NCI-H2081 (cell line): ENCODE results near the gene RNF44.
A peak's percentile ranks its signal among the peaks of the same experiment; 100 is the strongest.
"Not testable (repeated sequence)": the region's sequence is repeated elsewhere in the genome, so short reads cannot be mapped to it uniquely, and the experiment has no call there.

Source experiments
- DNase-seq, 2 experiments: peaks; one replicate each; lab custom pipeline; 2025; lab: John Stamatoyannopoulos, UW

Gene RNF44

DNA sequence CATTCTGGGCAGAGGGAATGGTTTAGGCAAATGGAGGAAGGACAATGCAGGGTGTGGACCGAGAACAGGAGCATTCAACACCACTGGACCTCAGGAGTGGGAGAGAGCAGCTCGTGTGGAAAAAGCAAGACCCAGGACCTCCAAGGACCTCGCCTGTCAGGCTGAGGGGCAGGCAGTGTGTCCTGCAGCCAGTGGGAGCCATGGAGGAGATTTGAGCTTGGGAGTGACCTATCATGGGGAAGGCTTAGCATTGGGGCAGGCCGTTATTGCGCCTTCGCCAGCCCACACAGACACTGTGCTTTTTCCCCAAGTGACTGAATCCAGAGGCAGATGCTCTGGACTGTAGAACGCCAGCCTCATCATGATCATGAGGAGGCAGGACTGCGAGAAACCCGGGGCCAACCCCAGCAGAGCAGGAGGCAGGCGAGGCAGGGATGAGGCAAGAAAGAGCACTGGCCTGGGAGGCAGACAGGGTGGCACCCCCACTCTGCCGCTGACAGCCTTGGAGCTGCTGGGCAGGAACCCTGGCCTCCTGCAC lies 15.2 kb upstream of the RNF44 start:
- no peak for DNase-seq

DNA sequence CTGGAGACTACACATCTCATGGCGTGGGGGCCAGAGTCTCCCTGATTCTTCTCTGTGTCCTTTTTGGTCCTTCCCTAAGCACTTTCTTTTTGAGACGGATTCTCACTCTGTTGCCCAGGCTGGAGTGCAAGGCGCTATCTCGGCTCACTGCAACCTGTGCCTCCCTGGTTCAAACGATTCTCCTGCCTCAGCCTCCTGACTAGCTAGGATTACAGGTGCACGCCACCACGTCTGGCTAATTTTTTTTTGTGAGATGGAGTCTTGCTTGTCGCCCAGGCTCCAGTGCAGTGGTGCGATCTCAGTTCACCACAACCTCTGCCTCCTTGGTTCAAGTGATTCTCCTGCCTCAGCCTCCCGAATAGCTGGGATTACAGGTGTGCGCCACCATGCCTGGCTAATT lies 13.7 kb upstream of the RNF44 start:
- not testable (repeated sequence) for DNase-seq

GRCh38 chr5:176550275-176550831 lies 13.2 kb upstream of the RNF44 start:
- no peak for DNase-seq

GRCh38 chr5:176549871-176550270 lies 12.7 kb upstream of the RNF44 start:
- no peak for DNase-seq

- no peak for DNase-seq
Measured at GRCh38 chr5:176548967-176549444, 11.8 kb upstream of the RNF44 start, which contains the start of gene CDHR2. Gene CDHR2 (plus strand): TSS chr5:176549342. CDS start chr5:176565353, 16,011 bp downstream.

GRCh38 chr5:176547802-176548201 lies 10.6 kb upstream of the RNF44 start:
- DNase-seq = peak in 1 of 2 experiments; percentile 22

DNA sequence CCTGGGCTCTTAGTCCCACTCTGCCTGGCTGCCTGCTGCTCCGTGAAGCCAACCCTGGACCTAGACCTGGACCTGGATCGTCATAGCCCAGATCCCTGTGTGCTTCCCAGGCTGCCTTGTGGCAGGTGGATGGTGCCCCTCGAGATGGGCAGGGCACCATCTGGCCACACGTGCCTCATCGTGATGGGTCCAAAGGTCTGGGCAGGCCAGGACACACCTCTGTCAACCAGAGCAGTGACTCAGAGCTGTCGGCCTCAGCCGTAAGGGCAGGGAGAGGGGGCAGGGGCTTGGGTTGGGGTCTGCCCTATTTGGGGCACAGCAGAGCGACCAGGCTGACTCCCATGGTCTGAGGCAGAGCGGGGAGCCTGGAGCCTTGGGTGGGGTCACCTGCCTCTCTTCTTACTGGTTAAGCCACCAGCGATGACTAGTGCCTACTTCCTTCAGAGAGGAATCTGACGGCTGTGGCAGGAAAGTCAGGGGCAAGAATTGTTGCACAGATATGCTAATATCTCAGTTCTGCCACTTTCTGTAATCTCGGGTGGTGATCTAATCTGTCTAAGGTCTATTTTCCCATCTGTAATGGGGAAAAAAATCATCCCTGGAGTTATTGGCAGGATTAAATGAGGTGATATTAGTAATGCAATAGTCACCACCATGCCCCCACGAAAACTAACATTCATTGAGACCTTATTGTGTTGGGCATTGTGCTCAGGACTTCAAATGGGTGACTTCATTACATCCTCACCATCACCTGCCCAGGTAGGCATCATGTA lies 8.7 kb upstream of the RNF44 start:
- no peak for DNase-seq

GRCh38 chr5:176545388-176545736 lies 8.2 kb upstream of the RNF44 start:
- no peak for DNase-seq

DNA sequence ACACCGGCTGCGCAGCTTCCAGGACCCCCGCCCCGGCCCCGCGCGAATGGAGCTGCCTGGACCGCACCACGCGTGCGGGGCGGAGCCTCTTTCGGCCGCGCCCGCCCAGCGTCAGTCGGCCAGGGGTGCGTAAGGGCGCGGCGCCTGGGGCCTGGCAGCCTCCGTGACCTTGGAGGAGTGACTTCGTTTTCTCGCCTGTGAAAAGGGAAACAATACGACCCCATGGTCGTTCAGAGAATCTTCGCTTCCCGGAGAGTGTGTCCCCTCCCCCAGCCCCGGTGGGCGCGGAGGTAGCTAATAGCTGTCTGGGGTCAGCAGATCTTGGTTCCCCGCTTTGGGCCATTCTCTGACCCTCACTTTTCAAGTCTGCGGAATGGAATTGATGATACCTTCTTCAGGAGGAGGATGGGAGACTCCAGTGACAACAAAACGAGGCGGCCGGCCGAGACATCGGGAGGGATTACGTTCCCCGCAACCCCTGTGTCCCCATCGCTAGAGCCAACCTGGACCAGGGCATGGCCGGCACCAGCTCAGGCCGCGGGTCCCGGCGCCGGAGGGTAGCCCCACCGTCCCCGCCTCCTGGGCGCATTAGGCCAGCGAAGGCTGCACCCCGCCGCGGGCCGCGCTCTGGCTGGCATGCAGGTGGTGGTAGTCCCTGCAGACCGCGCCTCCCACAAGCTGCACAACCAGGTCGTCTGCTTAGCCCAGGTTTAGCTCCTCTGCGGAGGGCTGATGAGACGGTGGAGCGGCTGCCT lies 6.4 kb upstream of the RNF44 start:
- peak; percentile 57 to 77 for DNase-seq

DNA sequence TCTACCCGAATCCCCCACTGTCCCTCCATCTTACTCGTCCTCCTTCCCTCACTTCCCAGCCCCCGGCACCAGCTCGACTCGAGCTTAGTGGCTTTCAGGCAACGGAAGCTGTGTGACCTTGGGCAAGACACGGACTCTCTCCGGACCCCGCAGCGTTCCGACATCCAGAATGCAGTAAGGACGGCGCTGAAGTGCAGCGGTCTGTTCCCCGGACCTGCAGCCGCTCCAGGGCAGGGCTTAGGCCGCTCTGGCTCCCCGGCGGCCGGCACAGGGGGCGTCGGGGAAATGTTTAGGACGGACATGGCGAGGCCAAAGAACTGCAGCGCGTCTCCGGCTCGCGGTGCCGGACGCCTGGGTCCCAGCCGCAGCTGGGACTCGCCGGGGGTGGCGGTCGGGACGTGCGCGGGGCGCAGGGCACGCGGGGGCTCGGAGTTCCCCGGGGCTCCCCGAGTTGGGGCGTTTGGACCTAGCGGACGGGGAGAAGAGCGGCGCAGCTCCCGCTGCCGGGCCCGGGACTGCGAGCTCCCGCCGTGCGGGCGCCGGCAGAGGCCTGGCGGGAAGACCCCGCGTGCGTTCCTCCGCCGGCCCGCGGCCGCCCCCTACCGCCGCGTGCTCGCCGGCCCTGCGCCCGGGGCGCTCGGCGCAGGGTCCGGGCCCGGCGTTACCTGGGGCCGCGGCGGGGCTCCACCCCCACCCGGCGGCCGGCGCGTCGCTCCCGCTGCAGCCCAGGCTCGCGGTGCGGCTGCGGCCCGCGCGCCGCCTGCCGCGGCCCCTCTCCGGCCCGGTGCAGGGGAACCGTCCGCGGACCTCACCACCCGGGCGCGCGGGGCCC lies 5.6 kb upstream of the RNF44 start:
- peak in 1 of 2 experiments; percentile 51 for DNase-seq

DNA sequence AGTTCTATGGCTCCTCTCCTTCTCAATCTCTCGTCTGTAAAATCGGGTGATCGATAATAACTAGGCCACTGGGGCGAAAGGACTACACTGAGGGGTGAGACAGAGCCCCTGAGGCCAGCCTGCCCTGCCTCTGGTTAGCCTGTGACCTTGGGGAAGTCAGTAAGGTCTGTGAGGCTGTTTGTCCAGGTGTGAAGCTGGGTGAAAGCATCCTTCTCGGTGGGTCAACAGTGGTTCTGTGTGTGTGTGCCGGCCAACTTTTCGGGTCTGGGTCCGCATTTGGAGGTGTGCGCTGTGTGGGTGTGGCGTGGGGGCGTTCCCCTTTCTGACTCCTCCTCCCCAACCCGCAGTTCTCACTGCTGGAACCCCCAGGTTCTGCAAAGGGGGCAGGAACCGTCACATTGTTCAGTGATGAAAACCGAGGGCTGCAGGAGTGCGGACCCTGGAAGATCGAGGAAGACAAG lies 5.0 kb upstream of the RNF44 start:
- no peak for DNase-seq

- peak; percentile 35 to 42 for DNase-seq
Measured at GRCh38 chr5:176541338-176542134, 4.3 kb upstream of the RNF44 start.

GRCh38 chr5:176540956-176541337 lies 3.7 kb upstream of the RNF44 start:
- no peak for DNase-seq

- no peak for DNase-seq
Measured at GRCh38 chr5:176540476-176540899, 3.3 kb upstream of the RNF44 start.

DNA sequence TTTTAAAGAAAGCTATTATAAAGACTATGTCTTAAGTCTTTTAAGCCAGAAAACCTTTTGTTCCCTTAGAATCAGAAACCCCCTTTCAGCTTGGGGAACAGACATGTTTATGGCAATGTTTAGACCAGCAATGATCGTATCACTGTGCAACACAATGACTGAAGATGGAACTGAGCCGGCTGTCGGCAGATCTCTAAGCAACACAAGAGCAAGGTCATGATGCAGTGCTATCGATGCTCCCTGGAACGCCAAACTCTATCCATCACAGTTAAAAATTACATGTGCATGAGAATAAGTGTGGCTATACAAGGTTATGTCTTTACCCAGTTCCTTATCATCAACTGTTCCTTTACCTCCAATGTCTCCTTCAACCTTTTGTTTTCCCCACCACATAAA lies 1.8 kb upstream of the RNF44 start:
- no peak for DNase-seq

DNA sequence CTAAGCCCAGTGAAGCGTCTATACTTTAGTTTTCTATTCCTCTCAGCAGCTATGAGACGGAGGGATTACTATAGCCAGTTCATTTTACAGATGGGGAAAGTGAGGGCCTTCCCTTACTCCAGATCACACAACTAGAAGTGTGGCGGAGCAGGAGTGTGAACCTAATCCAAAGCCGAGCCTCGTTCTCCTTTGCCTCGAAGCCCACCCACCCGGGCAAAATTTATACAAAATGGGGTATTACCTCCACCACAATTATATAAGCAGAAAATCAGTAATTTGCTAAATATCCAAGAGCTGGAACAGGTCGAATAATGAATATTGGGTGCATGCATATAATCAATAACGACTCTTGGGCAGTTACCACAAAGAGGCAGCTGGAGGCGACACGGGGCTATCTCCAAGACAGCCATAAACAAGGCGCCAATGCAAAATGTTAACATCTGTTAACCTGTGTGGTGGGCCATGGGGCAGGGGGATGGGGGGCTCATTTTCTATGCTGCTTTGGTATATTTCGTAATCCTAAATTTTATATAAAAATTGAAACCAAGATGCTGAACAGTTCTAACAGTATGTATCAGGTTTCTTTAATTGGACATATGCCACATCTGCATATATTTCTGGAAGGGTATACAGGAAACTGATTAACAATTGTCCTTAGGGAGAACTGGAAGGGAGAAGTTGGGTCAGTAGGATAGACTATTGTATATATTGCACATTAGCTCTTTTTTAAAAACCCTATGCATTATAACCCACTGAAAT lies 1.2 kb upstream of the RNF44 start:
- DNase-seq = no peak

- peak; percentile 96 to 99 for DNase-seq
Measured at GRCh38 chr5:176537554-176538229, 490 bp upstream of the RNF44 start.

GRCh38 chr5:176536132-176536901 lies 885 bp downstream of the RNF44 start:
- DNase-seq = peak; percentile 77 to 79
